H9 (cell line): ENCODE measurements around the gene CHURC1. TPM values are rescaled to one million over a fixed set of nuclear protein-coding genes. Genes with fewer than 3 reads are reported as not detected.

Source experiments
- DNase-seq: peaks from one replicate; pipeline ENCODE4 v3.0.0-alpha.2; 2017
- H2AFZ ChIP-seq: one replicate; pipeline ENCODE4 v1.6.1; 2013; ENCODE audit warnings: mild to moderate bottlenecking, low read length, control low read depth, moderate library complexity
- H2AK5ac ChIP-seq: 2 replicates; pipeline ENCODE4 v1.6.1; 2013; ENCODE audit warnings: low read length, control low read depth, mixed read lengths; ENCODE audit not compliant: insufficient read length
- H2BK120ac ChIP-seq: one replicate; pipeline ENCODE4 v1.6.1; 2013; ENCODE audit warnings: low read depth, mild to moderate bottlenecking, low read length, control low read depth, inconsistent platforms; ENCODE audit not compliant: poor library complexity, severe bottlenecking
- H2BK12ac ChIP-seq: 2 replicates; pipeline ENCODE4 v1.6.1; 2013; ENCODE audit warnings: low read length, control low read depth, mixed read lengths, low read depth; ENCODE audit not compliant: insufficient read length
- H2BK15ac ChIP-seq: 2 replicates; pipeline ENCODE4 v1.6.1; 2013; ENCODE audit warnings: low read depth, low read length, control low read depth
- H2BK20ac ChIP-seq: one replicate; pipeline ENCODE4 v1.6.1; 2013; ENCODE audit warnings: low read depth, mild to moderate bottlenecking, low read length, control low read depth, inconsistent platforms; ENCODE audit not compliant: poor library complexity, severe bottlenecking
- H2BK5ac ChIP-seq: 2 replicates; pipeline ENCODE4 v1.6.1; 2013; ENCODE audit warnings: low read length, control low read depth, mixed read lengths; ENCODE audit not compliant: insufficient read length
- H3K14ac ChIP-seq: 2 replicates; pipeline ENCODE4 v1.6.1; 2013; ENCODE audit warnings: low read length, control low read depth; ENCODE audit not compliant: insufficient read depth
- H3K18ac ChIP-seq: 2 replicates; pipeline ENCODE4 v1.6.1; 2013; ENCODE audit warnings: low read depth, mild to moderate bottlenecking, mixed read lengths, low read length, control low read depth; ENCODE audit not compliant: insufficient read length
- H3K23ac ChIP-seq: 2 replicates; pipeline ENCODE4 v1.6.1; 2013; ENCODE audit warnings: low read length, control low read depth, mixed read lengths, low read depth; ENCODE audit not compliant: insufficient read length
- H3K23me2 ChIP-seq: 2 replicates; pipeline ENCODE4 v1.6.1; 2013; ENCODE audit warnings: low read depth, mild to moderate bottlenecking, mixed read lengths, low read length, control low read depth; ENCODE audit not compliant: insufficient read length, poor library complexity, severe bottlenecking
- H3K27ac ChIP-seq: 2 replicates; pipeline ENCODE4 v1.5.1; 2013; ENCODE audit warnings: low read length, control low read depth, mixed read lengths, low read depth; ENCODE audit not compliant: insufficient read length
- H3K27me3 ChIP-seq: 2 replicates; pipeline ENCODE4 v1.6.1; 2013; ENCODE audit warnings: low read length, control low read depth, inconsistent platforms; ENCODE audit not compliant: insufficient read depth
- H3K4ac ChIP-seq: 2 replicates; pipeline ENCODE4 v1.6.1; 2013; ENCODE audit warnings: low read depth, mild to moderate bottlenecking, control low read depth, inconsistent platforms, low read length, moderate library complexity
- H3K4me1 ChIP-seq: 2 replicates; pipeline ENCODE4 v1.6.1; 2013; ENCODE audit warnings: low read length, control low read depth, inconsistent platforms; ENCODE audit not compliant: insufficient read depth
- H3K4me2 ChIP-seq: 2 replicates; pipeline ENCODE4 v1.6.1; 2013; ENCODE audit warnings: low read length, control low read depth, mixed read lengths; ENCODE audit not compliant: insufficient read length, insufficient read depth
- H3K56ac ChIP-seq: 2 replicates; pipeline ENCODE4 v1.6.1; 2013; ENCODE audit warnings: low read depth, mild to moderate bottlenecking, mixed read lengths, low read length, control low read depth; ENCODE audit not compliant: insufficient read length
- H3K79me1 ChIP-seq: 2 replicates; pipeline ENCODE4 v1.6.1; 2013; ENCODE audit warnings: low read depth, mild to moderate bottlenecking, moderate library complexity, low read length, control low read depth, inconsistent platforms; ENCODE audit not compliant: insufficient read depth, poor library complexity, severe bottlenecking
- H3K79me2 ChIP-seq: 2 replicates; pipeline ENCODE4 v1.6.1; 2013; ENCODE audit warnings: low read length, control low read depth, inconsistent platforms; ENCODE audit not compliant: insufficient read depth
- H3K9ac ChIP-seq: 2 replicates; pipeline ENCODE4 v1.6.1; 2013; ENCODE audit warnings: low read length, control low read depth, mixed read lengths; ENCODE audit not compliant: insufficient read length; ENCODE audit errors: extremely low read depth
- H3K9me3 ChIP-seq: one replicate; pipeline ENCODE4 v1.6.1; 2013; ENCODE audit warnings: low read depth, low read length, inconsistent platforms; ENCODE audit not compliant: control insufficient read depth
- H3T11ph ChIP-seq: one replicate; pipeline ENCODE4 v1.6.1; 2013; ENCODE audit warnings: mild to moderate bottlenecking, low read length, control low read depth, inconsistent platforms
- H4K20me1 ChIP-seq: one replicate; pipeline ENCODE4 v1.6.1; 2013; ENCODE audit not compliant: control insufficient read depth, insufficient read length, insufficient read depth
- H4K5ac ChIP-seq: 2 replicates; pipeline ENCODE4 v1.6.1; 2013; ENCODE audit warnings: low read depth, mild to moderate bottlenecking, mixed read lengths, low read length, control low read depth; ENCODE audit not compliant: insufficient read length
- H4K8ac ChIP-seq: replicated peaks from 2 replicates; pipeline ENCODE4 v1.6.1; 2013; ENCODE audit warnings: low read length, control low read depth, mixed read lengths, low read depth; ENCODE audit not compliant: insufficient read length
- H4K91ac ChIP-seq: 2 replicates; pipeline ENCODE4 v1.6.1; 2013; ENCODE audit warnings: low read depth, mild to moderate bottlenecking, moderate library complexity, mixed read lengths, low read length, control low read depth; ENCODE audit not compliant: insufficient read length
- H3K27ac Mint-ChIP-seq, 3 experiments: 2 replicates in 2 of 3; 3 replicates in 1 of 3; pipeline ENCODE4 v1.8.0; 2020 to 2021; ENCODE audit warnings: mixed read lengths in 3 of 3, mild to moderate bottlenecking in 1 of 3, moderate library complexity in 1 of 3
- H3K27me3 Mint-ChIP-seq: 2 replicates; pipeline ENCODE4 v1.8.0; 2021; ENCODE audit warnings: low read depth, mild to moderate bottlenecking, moderate library complexity, mixed read lengths
- H3K36me3 Mint-ChIP-seq, 3 experiments: 2 replicates in 2 of 3; 3 replicates in 1 of 3; pipeline ENCODE4 v1.8.0; 2020 to 2021; ENCODE audit warnings: low read depth in 3 of 3, mixed read lengths in 3 of 3; ENCODE audit not compliant: insufficient read depth in 1 of 3
- H3K4me1 Mint-ChIP-seq, 2 experiments: 2 replicates each; pipeline ENCODE4 v1.8.0; 2020; ENCODE audit warnings: mixed read lengths in 2 of 2
- H3K4me3 Mint-ChIP-seq, 2 experiments: 2 replicates in 1 of 2; 3 replicates in 1 of 2; pipeline ENCODE4 v1.8.0; 2020 to 2021; ENCODE audit warnings: mild to moderate bottlenecking in 2 of 2, mixed read lengths in 2 of 2, moderate library complexity in 1 of 2
- H3K9me3 Mint-ChIP-seq, 2 experiments: 2 replicates in 1 of 2; 3 replicates in 1 of 2; pipeline ENCODE4 v1.8.0; 2020; ENCODE audit warnings: mild to moderate bottlenecking in 2 of 2, mixed read lengths in 2 of 2, moderate library complexity in 1 of 2
- CTCF ChIP-seq: fragments of 200-600 bp; sonication (generic); conservative IDR thresholded peaks from 3 replicates; pipeline ENCODE4 v1.8.0; 2021; ENCODE audit warnings: antibody characterized with exemption, mild to moderate bottlenecking
- WGBS: extraction: QIAGEN DNeasy Blood & Tissue Kit; methylation state at CpG from one replicate; pipeline ENCODE4 v1.1.7; 2013; ENCODE audit warnings: missing lambda C conversion rate, low lambda C conversion rate, mixed read lengths; ENCODE audit not compliant: insufficient read length; ENCODE audit errors: extremely low coverage; 5-methylcytosine and 5-hydroxymethylcytosine counted together
- total RNA-seq: library from RNA; stranded (reverse); gene quantifications from 2 replicates; pipeline ENCODE4 v1.2.1, GENCODE V29; 2021

The CHURC1 gene
- total RNA-seq, 1 experiment from 2014 or later = 58.7 TPM

GRCh38 chr14:64877846-64878245 lies 36.4 kb upstream of the CHURC1 start:
- no peaks in the 10 kb centered on the region; a peak in 1 of 5 replicates for H3K9me3 Mint-ChIP-seq
- Histone ChIP-seq H4K91ac (no peak overlapping the region), H3K79me1 (no peaks in the 10 kb centered on the region), H3K23me2 (peaks cover 6% of the 10 kb centered on the region), H3K4me2 (no peak overlapping the region), H4K5ac (no peak overlapping the region), H3K56ac (no peak overlapping the region), H2BK120ac (no peak overlapping the region), H2AK5ac (no peak overlapping the region), H4K8ac (no peak overlapping the region), H4K20me1 (no peaks in the 10 kb centered on the region), H3K27ac (no peak overlapping the region), H3K4me1 (no peaks in the 10 kb centered on the region), H3K18ac (no peak overlapping the region), H2AFZ (no peak overlapping the region), H3K14ac (no peak overlapping the region), H2BK5ac (no peak overlapping the region), H3K4ac (no peak overlapping the region), H2BK15ac (no peak overlapping the region), H2BK20ac (no peak overlapping the region), H3K79me2 (no peaks in the 10 kb centered on the region), H3K23ac (no peak overlapping the region), H3K9me3 (no peaks in the 10 kb centered on the region), H3T11ph (no peak overlapping the region), H2BK12ac (no peak overlapping the region), H3K27me3 (peaks cover 14% of the 10 kb centered on the region; the same call in 1 of the 2 replicates), H3K9ac (no peak overlapping the region)
- TF ChIP-seq CTCF = no peak
- no peak for DNase-seq
- no peaks in the 10 kb centered on the region; a peak in 1 of 7 replicates for H3K36me3 Mint-ChIP-seq
- H3K4me3 Mint-ChIP-seq = no peak overlapping the region
- H3K27me3 Mint-ChIP-seq = peaks cover 77% of the 10 kb centered on the region
- H3K4me1 Mint-ChIP-seq = peaks cover 16 to 17% of the 10 kb centered on the region in 2 experiments
- no CpG with 5 or more reads among the region's 4 CpGs for WGBS
- H3K27ac Mint-ChIP-seq = no peak overlapping the region
